HL-60/S4 treated with phorbol 12-myristate 13-acetate at 8.2 ng/mL for 4 days and 3 days (cell line): ENCODE results near the gene XIRP2.
"Not testable (repeated sequence)": the region's sequence is repeated elsewhere in the genome, so short reads cannot be mapped to it uniquely, and the experiment has no call there.

Experiments
- in situ Hi-C: fragments of 300-500 bp; cut with MboI; formaldehyde crosslinking; loops from 2 replicates; pipeline ENCODE4 v1.15.0; 2022; ENCODE audit warnings: low sequenced_read_pairs

Gene XIRP2

GRCh38 chr2:167187978-167188967, 300.0 kb downstream of the XIRP2 start:
- in situ Hi-C loops, result no loop called here

- in situ Hi-C loops, result no loop called here
Measured at GRCh38 chr2:167190053-167190452, 301.8 kb downstream of the XIRP2 start.

- in situ Hi-C loops, result no loop called here
Measured at GRCh38 chr2:167191588-167191987, 303.3 kb downstream of the XIRP2 start.

- in situ Hi-C loops, result no loop called here
Measured at GRCh38 chr2:167192833-167193232, 304.6 kb downstream of the XIRP2 start.

- in situ Hi-C loops, result no loop called here
Measured at GRCh38 chr2:167196461-167197252, 308.4 kb downstream of the XIRP2 start.

GRCh38 chr2:167198009-167198408, 309.7 kb downstream of the XIRP2 start:
- in situ Hi-C loops, result no loop called here

- in situ Hi-C loops, result no loop called here
Measured at GRCh38 chr2:167198576-167198975, 310.3 kb downstream of the XIRP2 start.

- in situ Hi-C loops, result no loop called here
Measured at GRCh38 chr2:167200019-167200418, 311.7 kb downstream of the XIRP2 start.

- in situ Hi-C loops, result no loop called here
Measured at GRCh38 chr2:167209784-167210183, 321.5 kb downstream of the XIRP2 start.

GRCh38 chr2:167212014-167212648, 323.9 kb downstream of the XIRP2 start:
- in situ Hi-C loops, result no loop called here

GRCh38 chr2:167215595-167215994, 327.3 kb downstream of the XIRP2 start:
- in situ Hi-C loops, result no loop called here

- in situ Hi-C loops, result no loop called here
Measured at GRCh38 chr2:167237478-167237877, 349.2 kb downstream of the XIRP2 start.

- in situ Hi-C loops, result no loop called here
Measured at GRCh38 chr2:167240671-167241070, 352.4 kb downstream of the XIRP2 start.

GRCh38 chr2:167249197-167249596, 360.9 kb downstream of the XIRP2 start:
- in situ Hi-C loops, result no loop called here

GRCh38 chr2:167253025-167253424, 364.7 kb downstream of the XIRP2 start:
- in situ Hi-C loops, result no loop called here

- in situ Hi-C loops, result no loop called here
Measured at GRCh38 chr2:167254721-167255120, 366.4 kb downstream of the XIRP2 start.

- in situ Hi-C loops, result no loop called here
Measured at GRCh38 chr2:167258712-167259111, 370.4 kb downstream of the XIRP2 start.

- in situ Hi-C loops, result no loop called here
Measured at GRCh38 chr2:167264380-167264779, 376.1 kb downstream of the XIRP2 start.

GRCh38 chr2:167265004-167265403, 376.7 kb downstream of the XIRP2 start:
- in situ Hi-C loops, result no loop called here

- in situ Hi-C loops, result no loop called here
Measured at GRCh38 chr2:167265722-167266121, 377.4 kb downstream of the XIRP2 start.

- in situ Hi-C loops, result not testable (repeated sequence)
Measured at GRCh38 chr2:167268245-167268644, 380.0 kb downstream of the XIRP2 start.
